Endodermal cell (in vitro differentiated cells): ENCODE data around the gene PDE8B. TPM values are rescaled to one million over a fixed set of nuclear protein-coding genes. Genes with fewer than 3 reads are reported as not detected.

Source experiments
- DNase-seq: peaks from one replicate; pipeline ENCODE4 v3.0.0-alpha.2; 2017
- H3K27ac ChIP-seq: 2 replicates; pipeline ENCODE4 v1.5.1; 2013; ENCODE audit warnings: mild to moderate bottlenecking, low read depth, low read length, moderate library complexity
- H3K27me3 ChIP-seq: 2 replicates; pipeline ENCODE4 v1.6.1; 2013; ENCODE audit warnings: mild to moderate bottlenecking, low read length, moderate library complexity; ENCODE audit not compliant: insufficient read depth, control insufficient read depth, poor library complexity, severe bottlenecking
- H3K36me3 ChIP-seq: 2 replicates; pipeline ENCODE4 v1.7.0; 2013; ENCODE audit warnings: mild to moderate bottlenecking, low read length, moderate library complexity; ENCODE audit not compliant: control insufficient read depth, insufficient read depth
- H3K4me1 ChIP-seq: one replicate; pipeline ENCODE4 v1.7.0; 2013; ENCODE audit warnings: low read length; ENCODE audit not compliant: control insufficient read depth, insufficient read depth
- H3K4me3 ChIP-seq: 2 replicates; pipeline ENCODE4 v1.5.1; 2013; ENCODE audit warnings: mild to moderate bottlenecking, low read length, moderate library complexity
- H3K9ac ChIP-seq: 2 replicates; pipeline ENCODE4 v1.6.1; 2013; ENCODE audit warnings: mild to moderate bottlenecking, low read length, moderate library complexity; ENCODE audit not compliant: poor library complexity, severe bottlenecking; ENCODE audit errors: extremely low read depth
- H3K9me3 ChIP-seq: 2 replicates; pipeline ENCODE4 v1.6.1; 2013; ENCODE audit warnings: mild to moderate bottlenecking, low read length, moderate library complexity; ENCODE audit not compliant: control insufficient read depth
- H3K27ac Mint-ChIP-seq: 2 replicates; pipeline ENCODE4 v1.8.0; 2020; ENCODE audit warnings: mixed read lengths
- H3K27me3 Mint-ChIP-seq: 2 replicates; pipeline ENCODE4 v1.8.0; 2021; ENCODE audit warnings: mild to moderate bottlenecking, mixed read lengths; ENCODE audit not compliant: insufficient read depth
- H3K36me3 Mint-ChIP-seq: 2 replicates; pipeline ENCODE4 v1.8.0; 2020; ENCODE audit warnings: low read depth, mixed read lengths
- H3K4me1 Mint-ChIP-seq: 2 replicates; pipeline ENCODE4 v1.8.0; 2020; ENCODE audit warnings: mixed read lengths
- H3K4me3 Mint-ChIP-seq: 2 replicates; pipeline ENCODE4 v1.8.0; 2020; ENCODE audit warnings: mild to moderate bottlenecking, moderate library complexity, mixed read lengths
- H3K9me3 Mint-ChIP-seq: 2 replicates; pipeline ENCODE4 v1.8.0; 2020; ENCODE audit warnings: mild to moderate bottlenecking, mixed read lengths
- WGBS, 2 experiments: methylation state at CpG; one replicate each; pipeline versions ENCODE4 v1.1.5 to v1.1.7; 2013; ENCODE audit warnings: missing lambda C conversion rate in 2 of 2, mixed read lengths in 1 of 2; ENCODE audit not compliant: insufficient coverage in 1 of 2, insufficient read length in 1 of 2; 5-methylcytosine and 5-hydroxymethylcytosine counted together
- total RNA-seq, 2 donors: library from RNA; stranded (reverse); fragmentation: NEBNext Ultra II Directional in 1 of 2; extraction: Animal tissue kit (Norgen Biotek cat#: 25700) in 1 of 2; gene quantifications; 2 replicates in 1 of 2; 3 replicates in 1 of 2; pipeline ENCODE4 v1.2.1, GENCODE V29; 2021
- TF ChIP-seq, protein P1 (sequence below): fragments of 200-600 bp; sonication (generic); conservative IDR thresholded peaks from 2 replicates; pipeline ENCODE4 v1.5.0; 2021; ENCODE audit warnings: antibody characterized with exemption, mild to moderate bottlenecking

The PDE8B gene
- total RNA-seq, 2 donors from 2014 or later, result 0.20 to 0.51 TPM

- WGBS, 2 experiments, result 94 to 95% methylated on average over 2 of the region's 2 CpGs
- H3K9me3 ChIP-seq, result no peaks in the 10 kb centered on the region
- Mint-ChIP-seq H3K4me1 (peaks cover 1% of the 10 kb centered on the region), H3K9me3 (no peaks in the 10 kb centered on the region), H3K27me3 (no peaks in the 10 kb centered on the region), H3K36me3 (no peaks in the 10 kb centered on the region), H3K4me3 (no peak overlapping the region), H3K27ac (no peak overlapping the region)
- no peak overlapping the region for H3K27ac ChIP-seq
- no peak for DNase-seq
- H3K4me1 ChIP-seq, result no peaks in the 10 kb centered on the region
- H3K4me3 ChIP-seq, result no peak overlapping the region
- no peaks in the 10 kb centered on the region for H3K27me3 ChIP-seq
- no peak overlapping the region for H3K9ac ChIP-seq
- TF ChIP-seq, protein P1, sequence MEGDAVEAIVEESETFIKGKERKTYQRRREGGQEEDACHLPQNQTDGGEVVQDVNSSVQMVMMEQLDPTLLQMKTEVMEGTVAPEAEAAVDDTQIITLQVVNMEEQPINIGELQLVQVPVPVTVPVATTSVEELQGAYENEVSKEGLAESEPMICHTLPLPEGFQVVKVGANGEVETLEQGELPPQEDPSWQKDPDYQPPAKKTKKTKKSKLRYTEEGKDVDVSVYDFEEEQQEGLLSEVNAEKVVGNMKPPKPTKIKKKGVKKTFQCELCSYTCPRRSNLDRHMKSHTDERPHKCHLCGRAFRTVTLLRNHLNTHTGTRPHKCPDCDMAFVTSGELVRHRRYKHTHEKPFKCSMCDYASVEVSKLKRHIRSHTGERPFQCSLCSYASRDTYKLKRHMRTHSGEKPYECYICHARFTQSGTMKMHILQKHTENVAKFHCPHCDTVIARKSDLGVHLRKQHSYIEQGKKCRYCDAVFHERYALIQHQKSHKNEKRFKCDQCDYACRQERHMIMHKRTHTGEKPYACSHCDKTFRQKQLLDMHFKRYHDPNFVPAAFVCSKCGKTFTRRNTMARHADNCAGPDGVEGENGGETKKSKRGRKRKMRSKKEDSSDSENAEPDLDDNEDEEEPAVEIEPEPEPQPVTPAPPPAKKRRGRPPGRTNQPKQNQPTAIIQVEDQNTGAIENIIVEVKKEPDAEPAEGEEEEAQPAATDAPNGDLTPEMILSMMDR, result no peak
- no peaks in the 10 kb centered on the region for H3K36me3 ChIP-seq
Observed at GRCh38 chr5:77389746-77390145, 179.3 kb downstream of the PDE8B start.

GRCh38 chr5:77390221-77390620 is 179.7 kb downstream of the PDE8B start:
- H3K9me3 ChIP-seq, result no peaks in the 10 kb centered on the region
- H3K27ac ChIP-seq, result no peak overlapping the region
- no peaks in the 10 kb centered on the region for H3K27me3 Mint-ChIP-seq
- TF ChIP-seq, protein P1, result no peak
- no peak overlapping the region for H3K9ac ChIP-seq
- no peaks in the 10 kb centered on the region for H3K27me3 ChIP-seq
- DNase-seq, result no peak
- H3K36me3 ChIP-seq, result no peaks in the 10 kb centered on the region
- 92 to 93% methylated on average over 2 to 3 of the region's 3 CpGs for WGBS, 2 experiments
- no peak overlapping the region for H3K4me3 ChIP-seq
- no peaks in the 10 kb centered on the region for H3K4me1 ChIP-seq
- no peak overlapping the region for H3K4me3 Mint-ChIP-seq
- peaks cover 1% of the 10 kb centered on the region for H3K4me1 Mint-ChIP-seq
- H3K27ac Mint-ChIP-seq, result no peak overlapping the region
- H3K9me3 Mint-ChIP-seq, result no peaks in the 10 kb centered on the region
- no peaks in the 10 kb centered on the region for H3K36me3 Mint-ChIP-seq

DNA sequence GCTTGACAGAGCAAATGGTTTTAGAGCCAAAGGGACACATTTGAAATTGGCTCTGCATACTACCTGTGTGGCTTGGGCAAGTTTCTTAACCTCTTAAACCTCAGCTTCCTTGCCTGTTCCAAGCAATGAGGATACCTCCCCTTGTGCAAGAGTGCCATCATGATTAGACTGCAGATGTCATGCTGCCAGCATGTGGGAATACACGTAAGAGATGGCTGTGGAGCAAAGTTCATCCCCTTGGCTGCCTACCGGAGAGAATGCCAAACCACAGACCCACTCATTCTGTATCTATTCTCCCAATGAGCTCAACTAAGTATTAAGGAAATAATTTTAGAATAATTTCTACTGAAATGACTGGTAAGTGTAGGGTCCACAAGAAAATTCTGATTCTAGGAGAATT is 180.3 kb downstream of the PDE8B start:
- H3K27me3 Mint-ChIP-seq, result no peaks in the 10 kb centered on the region
- H3K4me1 ChIP-seq, result no peaks in the 10 kb centered on the region
- no peak overlapping the region for H3K9ac ChIP-seq
- no peaks in the 10 kb centered on the region for H3K36me3 Mint-ChIP-seq
- no peak overlapping the region for H3K27ac Mint-ChIP-seq
- 96% methylated on average over 2 of the region's 2 CpGs; no CpG with 5 or more reads in 1 of the 2 experiments for WGBS, 2 experiments
- H3K4me1 Mint-ChIP-seq, result peaks cover 2% of the 10 kb centered on the region
- H3K9me3 Mint-ChIP-seq, result no peaks in the 10 kb centered on the region
- no peaks in the 10 kb centered on the region for H3K36me3 ChIP-seq
- no peak for DNase-seq
- H3K4me3 ChIP-seq, result no peak overlapping the region
- TF ChIP-seq, protein P1, result no peak
- H3K27ac ChIP-seq, result no peak overlapping the region
- no peaks in the 10 kb centered on the region for H3K9me3 ChIP-seq
- H3K27me3 ChIP-seq, result no peaks in the 10 kb centered on the region
- no peak overlapping the region for H3K4me3 Mint-ChIP-seq
